ENCODE data around the gene SLC25A34.
"Not testable (repeated sequence)": the region's sequence is repeated elsewhere in the genome, so short reads cannot be mapped to it uniquely, and the experiment has no call there.

The SLC25A34 gene

GRCh38 chr1:15736038-15736891 is at the start of gene SLC25A34:
Gene SLC25A34 (plus strand): TSS chr1:15736258. CDS start chr1:15736486, 228 bp downstream.
- DNase-seq (ENCODE audit: low read depth in 1 of 2, low spot score in 1 of 2): no peak

- DNase-seq (ENCODE audit: low read depth in 1 of 2, low spot score in 1 of 2): no peak
Measured at GRCh38 chr1:15687446-15687845, 48.6 kb upstream of the SLC25A34 start.

- no peak for DNase-seq (ENCODE audit: low read depth in 1 of 2, low spot score in 1 of 2)
Measured at GRCh38 chr1:15690317-15690716, 45.7 kb upstream of the SLC25A34 start.

DNA sequence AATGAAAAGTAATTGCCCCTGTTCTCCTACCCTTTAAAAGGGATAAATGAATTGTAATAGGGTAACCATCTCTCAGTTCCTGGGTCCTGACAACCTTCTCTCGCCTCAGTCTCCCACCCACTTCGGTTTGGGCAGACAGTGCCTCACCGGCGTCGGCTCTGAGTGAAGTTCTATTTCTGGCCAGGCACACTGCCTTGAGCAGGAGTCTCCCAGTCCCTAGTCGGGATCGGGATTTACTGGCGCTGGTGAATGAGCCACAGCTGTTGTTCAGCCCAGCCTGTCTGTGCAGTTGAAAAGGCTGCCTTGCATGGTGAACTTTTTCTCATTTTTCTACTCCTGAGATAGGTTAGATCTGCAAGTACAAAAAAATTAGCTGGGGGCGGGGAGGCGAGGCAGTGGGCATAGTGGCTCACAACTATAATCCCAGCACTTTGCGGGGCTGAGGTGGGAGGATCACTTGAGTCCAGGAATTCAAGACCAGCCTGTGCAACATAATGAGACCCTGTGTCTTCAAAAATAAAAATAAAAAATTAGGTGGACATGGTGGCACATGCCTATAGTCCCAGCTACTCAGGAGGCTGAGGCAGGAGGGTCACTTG is 44.5 kb upstream of the SLC25A34 start:
- no peak for DNase-seq (ENCODE audit: low read depth in 1 of 2, low spot score in 1 of 2)

DNA sequence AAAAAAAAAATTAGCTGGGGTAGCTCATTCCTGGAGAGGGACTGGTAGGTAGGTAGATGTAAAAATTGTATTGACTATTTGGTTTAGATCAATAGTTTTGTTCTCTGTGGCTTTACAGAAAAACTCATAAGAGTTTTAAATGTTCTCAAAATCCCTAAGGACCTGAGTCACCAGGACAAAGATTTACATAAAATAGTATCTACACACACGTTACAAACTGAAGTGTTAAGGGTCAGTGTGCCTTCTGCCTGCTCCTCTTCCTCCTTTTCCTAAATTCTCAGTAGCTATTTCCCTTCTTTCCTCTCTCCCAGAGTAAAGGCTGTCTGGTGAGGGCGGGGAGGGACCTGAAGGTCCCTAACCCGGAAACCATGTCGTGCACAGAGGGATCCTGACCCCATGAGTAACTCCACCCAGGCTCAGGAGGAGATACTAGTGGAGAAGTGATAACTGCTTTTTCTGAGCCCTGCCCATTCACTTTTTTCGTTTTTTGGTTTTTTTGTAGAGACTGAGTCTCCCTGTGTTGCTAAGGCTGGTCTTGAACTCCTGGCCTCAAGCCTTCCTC is 43.9 kb upstream of the SLC25A34 start:
- DNase-seq (ENCODE audit: low read depth in 1 of 2, low spot score in 1 of 2): no peak

DNA sequence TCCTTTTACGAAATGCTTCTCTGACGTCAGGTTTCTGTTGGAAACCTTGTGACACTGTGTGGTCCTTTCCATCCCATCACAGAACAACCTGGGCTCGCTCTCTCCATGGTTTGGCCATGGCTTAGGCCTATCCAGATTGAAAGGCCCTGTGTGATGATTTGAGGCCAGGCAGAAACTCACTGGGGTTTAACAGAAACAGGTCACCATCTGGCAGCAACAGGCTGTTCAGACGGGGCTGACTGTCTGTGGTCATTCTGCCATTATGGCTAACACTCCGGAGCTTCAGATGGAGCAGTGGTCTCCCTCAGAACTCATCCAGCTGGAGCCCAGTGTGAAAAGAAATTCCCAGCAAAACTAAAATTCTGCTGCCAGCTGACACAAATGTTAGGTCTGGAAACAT is 42.7 kb upstream of the SLC25A34 start:
- no peak for DNase-seq (ENCODE audit: low read depth in 1 of 2, low spot score in 1 of 2)

DNA sequence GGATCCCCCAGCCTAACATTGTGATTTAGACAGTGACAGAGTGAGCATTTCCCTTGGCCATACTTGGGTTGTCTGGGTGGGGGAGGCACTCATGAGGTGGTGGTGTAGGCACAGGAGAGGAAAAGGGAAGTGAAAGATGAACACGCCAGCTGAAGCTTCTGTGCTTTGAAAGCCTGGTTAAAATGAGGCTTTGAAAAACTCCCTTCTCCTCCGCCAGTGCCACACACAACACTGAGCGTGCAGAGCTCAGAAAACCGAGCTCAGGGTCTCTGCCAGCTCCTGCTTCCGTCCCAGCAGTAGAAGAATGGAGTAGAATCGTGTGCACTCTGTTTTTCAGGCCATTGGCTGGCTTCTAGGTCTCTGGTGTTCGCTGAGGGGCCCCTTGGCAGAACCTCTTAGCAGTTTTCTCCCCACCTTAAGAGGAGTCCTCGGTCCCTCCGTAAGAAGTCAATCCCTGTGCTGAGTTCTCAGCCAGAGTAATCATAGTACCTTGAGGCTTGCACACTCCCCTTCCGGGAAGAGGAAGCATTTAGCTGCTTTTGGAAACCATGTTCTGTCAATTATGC is 39.0 kb upstream of the SLC25A34 start:
- peak in 1 of 2 donors; percentile 29 for DNase-seq (ENCODE audit: low read depth in 1 of 2, low spot score in 1 of 2)

GRCh38 chr1:15698201-15698600 is 37.9 kb upstream of the SLC25A34 start:
- no peak for DNase-seq (ENCODE audit: low read depth in 1 of 2, low spot score in 1 of 2)

GRCh38 chr1:15699321-15699720 is 36.7 kb upstream of the SLC25A34 start:
- not testable (repeated sequence) for DNase-seq (ENCODE audit: low read depth in 1 of 2, low spot score in 1 of 2)

DNA sequence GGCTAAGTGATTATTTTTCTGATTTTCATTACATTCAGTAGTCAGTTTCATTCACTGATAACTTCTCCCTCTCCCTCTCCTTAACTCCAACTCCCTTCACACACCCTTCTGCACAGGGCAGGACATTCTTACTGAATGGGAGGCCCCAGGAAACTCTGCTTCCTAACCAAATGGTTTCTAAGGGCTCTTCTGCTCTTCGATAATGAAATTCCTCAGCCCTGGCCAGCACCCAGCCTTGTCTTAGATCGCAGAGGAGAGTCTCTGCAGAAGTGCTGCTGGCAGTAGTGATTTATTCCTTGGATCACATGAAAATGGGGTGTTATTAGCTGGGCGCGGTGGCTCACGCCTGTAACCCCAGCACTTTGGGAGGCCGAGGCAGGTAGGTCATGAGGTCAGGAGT is 35.5 kb upstream of the SLC25A34 start:
- DNase-seq (ENCODE audit: low read depth in 1 of 2, low spot score in 1 of 2): no peak

- no peak for DNase-seq (ENCODE audit: low read depth in 1 of 2, low spot score in 1 of 2)
Measured at GRCh38 chr1:15701784-15702183, 34.3 kb upstream of the SLC25A34 start.

DNA sequence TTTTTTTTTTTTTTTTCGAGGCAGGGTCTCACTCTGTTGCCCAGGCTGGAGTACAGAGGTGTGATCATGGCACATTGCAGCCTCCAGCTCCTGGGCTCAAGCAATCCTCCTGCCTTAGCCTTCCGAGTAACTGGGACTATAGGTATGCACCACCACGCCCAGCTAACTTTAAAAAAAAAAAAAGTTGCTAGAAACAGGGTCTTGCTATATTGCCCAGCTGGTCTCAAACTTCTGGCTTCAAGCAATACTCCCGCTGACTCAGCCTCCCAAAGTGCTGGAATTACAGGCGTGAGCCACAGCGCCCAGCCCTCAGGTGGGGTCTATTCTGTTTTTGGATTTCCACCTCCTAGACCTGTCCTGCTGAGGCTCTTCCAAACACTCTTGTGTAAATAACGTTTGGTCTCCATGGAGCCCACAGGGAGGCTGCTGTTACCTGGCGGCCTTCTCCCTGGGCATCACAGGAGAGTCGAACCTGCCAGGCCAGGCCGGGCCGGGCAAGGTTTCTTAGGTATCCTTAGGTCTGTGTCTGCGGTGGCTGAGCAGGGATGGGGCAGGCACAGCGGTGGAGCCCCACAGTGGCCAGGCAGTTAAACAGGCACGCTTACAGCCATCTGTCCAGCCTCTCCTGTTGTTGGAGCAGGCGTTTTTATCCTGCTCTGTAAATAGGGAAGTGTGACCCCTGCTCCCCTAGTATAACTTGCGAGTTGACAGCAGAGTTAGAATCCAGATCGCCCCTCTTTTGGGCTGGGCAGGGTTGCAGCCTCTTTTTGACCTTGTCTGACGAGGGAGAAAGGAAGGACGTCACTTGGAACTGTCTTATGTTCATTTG is 33.1 kb upstream of the SLC25A34 start:
- DNase-seq (ENCODE audit: low read depth in 1 of 2, low spot score in 1 of 2): no peak

GRCh38 chr1:15703562-15703961 is 32.5 kb upstream of the SLC25A34 start:
- DNase-seq (ENCODE audit: low read depth in 1 of 2, low spot score in 1 of 2): no peak

- no peak for DNase-seq (ENCODE audit: low read depth in 1 of 2, low spot score in 1 of 2)
Measured at GRCh38 chr1:15704526-15705183, 31.4 kb upstream of the SLC25A34 start.

DNA sequence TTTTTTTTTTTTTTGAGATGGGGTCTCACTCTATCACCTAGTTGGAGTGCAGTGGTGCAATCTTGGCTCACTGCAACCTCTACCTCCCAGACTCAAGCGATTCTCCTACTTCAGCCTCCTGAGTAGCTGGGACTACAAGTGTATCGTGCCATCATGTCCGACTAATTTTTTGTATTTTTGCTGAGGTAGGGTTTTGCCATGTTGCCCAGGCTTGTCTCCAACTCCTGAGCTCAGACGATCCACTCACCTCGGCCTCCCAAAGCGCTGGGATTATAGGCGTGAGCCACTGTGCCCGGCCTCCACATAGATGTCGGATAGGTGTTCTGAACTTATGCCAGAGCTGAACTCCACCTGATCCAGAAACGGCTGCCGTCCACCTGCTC is 30.9 kb upstream of the SLC25A34 start:
- no peak for DNase-seq (ENCODE audit: low read depth in 1 of 2, low spot score in 1 of 2)

GRCh38 chr1:15706751-15707150 is 29.3 kb upstream of the SLC25A34 start:
- no peak for DNase-seq (ENCODE audit: low read depth in 1 of 2, low spot score in 1 of 2)

- no peak for DNase-seq (ENCODE audit: low read depth in 1 of 2, low spot score in 1 of 2)
Measured at GRCh38 chr1:15707239-15707925, 28.7 kb upstream of the SLC25A34 start.

DNA sequence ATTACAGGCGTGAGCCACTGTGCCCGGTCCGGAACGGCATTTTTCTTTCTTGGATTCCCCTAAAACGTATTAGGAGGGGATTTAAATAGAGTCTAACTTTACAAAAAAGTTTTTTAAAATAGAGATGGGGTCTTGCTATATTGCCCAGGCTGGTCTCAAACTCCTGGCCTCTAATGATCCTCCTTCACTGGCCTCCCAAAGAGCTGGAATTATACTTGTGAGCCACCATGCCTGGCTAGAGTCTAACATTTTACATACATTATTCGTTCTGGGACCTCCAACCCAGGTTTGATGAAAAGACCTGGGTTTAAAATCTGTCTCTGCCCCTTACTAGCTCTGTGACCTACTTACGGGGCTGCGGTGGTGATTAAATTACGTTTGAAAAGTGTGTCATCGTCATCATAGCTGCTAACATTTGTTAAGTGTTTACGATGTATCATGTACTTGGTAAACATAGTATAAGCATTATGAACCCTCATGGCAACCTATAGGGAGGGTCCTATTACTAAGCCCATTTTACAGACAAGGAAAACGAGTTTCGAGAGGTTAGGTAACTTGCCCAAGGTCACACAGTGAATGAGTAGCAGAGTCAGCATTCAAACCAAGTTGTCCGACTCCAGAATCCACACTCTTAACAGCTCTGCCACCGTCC is 27.4 kb upstream of the SLC25A34 start:
- no peak for DNase-seq (ENCODE audit: low read depth in 1 of 2, low spot score in 1 of 2)

DNA sequence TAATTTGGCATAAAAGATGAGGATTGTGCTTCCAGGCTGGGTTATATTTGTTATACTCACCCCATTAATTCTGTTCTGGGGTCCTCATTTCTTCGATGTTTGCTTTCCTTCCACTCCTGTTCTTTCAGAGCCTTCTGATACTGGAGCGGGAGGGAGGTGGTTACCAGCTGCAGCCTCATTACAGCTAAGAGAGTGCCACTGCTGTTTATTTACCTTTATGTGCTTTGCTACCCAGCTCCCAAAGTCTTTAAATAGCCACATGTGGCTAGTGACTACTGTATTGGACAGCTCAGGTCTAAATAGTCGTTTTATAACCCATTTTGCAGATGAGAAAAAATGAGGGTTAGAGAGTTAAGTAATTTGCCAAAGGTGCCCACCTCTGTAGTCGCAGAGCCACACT is 26.8 kb upstream of the SLC25A34 start:
- DNase-seq (ENCODE audit: low read depth in 1 of 2, low spot score in 1 of 2): no peak

GRCh38 chr1:15712168-15712567 is 23.9 kb upstream of the SLC25A34 start:
- DNase-seq (ENCODE audit: low read depth in 1 of 2, low spot score in 1 of 2): no peak
